HAP-1 (cell line): Measurements from ENCODE around the gene PDE1A.

ENCODE experiments used
- DNase-seq, 2 experiments: peaks; one replicate each; pipeline ENCODE4 v3.0.0-alpha.2; 2016 to 2020; ENCODE audit warnings: low spot score in 2 of 2
- H3K27me3 ChIP-seq: fragments of 250-450 bp; sonication (Bioruptor Pico); 2 replicates; pipeline ENCODE4 v1.5.1; 2020; ENCODE audit warnings: low read depth, mild to moderate bottlenecking, moderate library complexity
- H3K36me3 ChIP-seq: fragments of 250-450 bp; sonication (Bioruptor Pico); replicated peaks from 2 replicates; pipeline ENCODE4 v1.5.1; 2020; ENCODE audit warnings: mild to moderate bottlenecking
- H3K4me1 ChIP-seq: fragments of 250-450 bp; sonication (Bioruptor Pico); 2 replicates; pipeline ENCODE4 v1.5.1; 2020; ENCODE audit warnings: mild to moderate bottlenecking
- H3K4me3 ChIP-seq: fragments of 250-450 bp; sonication (Bioruptor Pico); 2 replicates; pipeline ENCODE4 v1.5.1; 2020; ENCODE audit warnings: mild to moderate bottlenecking, moderate library complexity
- H3K9me3 ChIP-seq: fragments of 250-450 bp; sonication (Bioruptor Pico); 2 replicates; pipeline ENCODE4 v1.5.1; 2020; ENCODE audit warnings: mild to moderate bottlenecking, moderate library complexity
- in situ Hi-C: fragments of 300-500 bp; cut with MboI; formaldehyde crosslinking; loops from 3 replicates; pipeline ENCODE4 v1.14.3; 2020; ENCODE audit warnings: low sequenced_read_pairs, inconsistent platforms, mixed read lengths

PDE1A gene

DNA sequence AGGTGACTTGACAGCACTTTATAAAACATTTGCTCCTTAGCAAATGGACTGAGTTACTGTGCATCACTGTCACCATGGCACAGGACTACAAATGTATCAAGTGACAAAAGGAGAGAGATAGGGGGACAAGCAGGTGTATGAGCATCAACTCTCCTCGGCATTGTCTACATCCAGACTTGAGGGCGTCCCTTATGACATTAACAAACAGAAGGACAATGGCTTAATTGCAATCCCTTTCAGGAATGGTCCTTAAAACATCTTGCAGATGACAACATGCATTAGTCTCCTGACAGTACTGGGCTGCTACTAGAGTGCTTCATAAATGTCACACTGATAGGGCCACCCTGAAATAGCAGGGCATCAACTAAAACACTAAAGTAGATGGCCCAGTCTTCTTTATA is 198.8 kb downstream of the PDE1A start:
- no peak for DNase-seq
- H3K36me3 ChIP-seq: no peaks in the 10 kb centered on the region

GRCh38 chr2:182226807-182227206 is 200.0 kb downstream of the PDE1A start:
- in situ Hi-C loops: no loop called here
- no peak for DNase-seq
- H3K36me3 ChIP-seq: no peaks in the 10 kb centered on the region
- no peaks in the 10 kb centered on the region for H3K4me1 ChIP-seq
- no peaks in the 10 kb centered on the region for H3K27me3 ChIP-seq
- no peak overlapping the region for H3K4me3 ChIP-seq
- no peaks in the 10 kb centered on the region for H3K9me3 ChIP-seq

More for the DNA sequence above, 198.8 kb downstream of the PDE1A start:
- Histone ChIP-seq H3K4me1 (no peaks in the 10 kb centered on the region), H3K27me3 (no peaks in the 10 kb centered on the region), H3K9me3 (no peaks in the 10 kb centered on the region), H3K4me3 (no peak overlapping the region)
- in situ Hi-C loops: no loop called here

GRCh38 chr2:182224669-182225068 is 202.2 kb downstream of the PDE1A start:
- no peak for DNase-seq
- in situ Hi-C loops: no loop called here
- H3K4me3 ChIP-seq: no peak overlapping the region
- H3K4me1 ChIP-seq: no peaks in the 10 kb centered on the region
- no peaks in the 10 kb centered on the region for H3K27me3 ChIP-seq
- H3K9me3 ChIP-seq: no peaks in the 10 kb centered on the region
- no peaks in the 10 kb centered on the region for H3K36me3 ChIP-seq

DNA sequence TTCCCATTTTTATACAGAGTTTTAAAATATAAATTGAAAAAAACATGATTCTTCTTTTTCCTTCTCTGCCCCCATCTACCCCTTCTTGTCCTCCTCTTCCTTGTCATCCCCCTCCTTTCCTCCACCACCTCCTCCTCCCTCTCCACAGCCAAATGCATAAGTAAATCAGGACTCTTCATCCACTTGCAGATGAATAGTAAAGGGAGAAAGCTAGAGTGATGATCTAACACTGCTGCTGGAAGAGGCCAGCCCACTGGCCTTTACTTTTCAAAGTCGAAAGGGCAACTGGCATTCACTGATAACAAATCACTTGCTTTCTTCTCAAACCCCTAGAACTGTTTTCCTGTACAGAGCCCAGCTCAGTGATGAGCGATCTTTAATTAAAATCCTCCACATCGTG is 205.8 kb downstream of the PDE1A start:
- no peaks in the 10 kb centered on the region for H3K36me3 ChIP-seq
- no peak for DNase-seq
- H3K4me3 ChIP-seq: no peak overlapping the region
- no peaks in the 10 kb centered on the region for H3K9me3 ChIP-seq
- in situ Hi-C loops: no loop called here
- no peaks in the 10 kb centered on the region for H3K27me3 ChIP-seq
- no peaks in the 10 kb centered on the region for H3K4me1 ChIP-seq

- no peaks in the 10 kb centered on the region for H3K4me1 ChIP-seq
- no peaks in the 10 kb centered on the region for H3K9me3 ChIP-seq
- no peaks in the 10 kb centered on the region for H3K27me3 ChIP-seq
- no peak for DNase-seq
- in situ Hi-C loops: no loop called here
- no peaks in the 10 kb centered on the region for H3K36me3 ChIP-seq
- no peak overlapping the region for H3K4me3 ChIP-seq
These were observed 206.5 kb downstream of the PDE1A start for GRCh38 chr2:182220335-182220734.

GRCh38 chr2:182210669-182211068 is 216.2 kb downstream of the PDE1A start:
- Histone ChIP-seq H3K36me3 (no peaks in the 10 kb centered on the region), H3K4me1 (peaks cover 2% of the 10 kb centered on the region; the same call in 1 of the 2 replicates), H3K27me3 (no peaks in the 10 kb centered on the region), H3K4me3 (no peak overlapping the region), H3K9me3 (no peaks in the 10 kb centered on the region)
- DNase-seq: no peak
- in situ Hi-C loops: no loop called here

DNA sequence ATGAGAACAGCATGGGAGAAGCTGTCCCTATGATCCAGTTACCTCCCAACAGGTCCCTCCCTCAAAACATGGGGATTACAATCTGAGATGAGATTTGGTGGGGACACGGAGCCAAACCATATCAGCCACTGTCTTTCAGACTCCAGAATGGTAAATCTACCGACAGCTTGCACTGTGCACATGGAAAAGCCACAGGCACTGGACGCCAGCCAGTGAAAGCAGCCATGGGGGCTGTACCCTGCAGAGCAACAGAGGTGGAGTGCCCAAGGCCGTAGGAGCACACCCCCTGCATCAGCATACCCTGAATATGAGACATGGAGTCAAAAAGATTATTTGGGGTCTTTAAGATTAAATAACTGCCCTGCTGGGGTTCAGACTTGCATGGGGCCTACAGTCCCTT is 218.4 kb downstream of the PDE1A start:
- DNase-seq: no peak
- in situ Hi-C loops: no loop called here
- Histone ChIP-seq H3K27me3 (no peaks in the 10 kb centered on the region), H3K9me3 (no peaks in the 10 kb centered on the region), H3K4me1 (peaks cover 2% of the 10 kb centered on the region; the same call in 1 of the 2 replicates), H3K4me3 (no peak overlapping the region), H3K36me3 (no peaks in the 10 kb centered on the region)

GRCh38 chr2:182207049-182207746 is 219.6 kb downstream of the PDE1A start:
- in situ Hi-C loops: no loop called here
- Histone ChIP-seq H3K27me3 (no peaks in the 10 kb centered on the region), H3K4me3 (no peak overlapping the region), H3K4me1 (peaks cover 2% of the 10 kb centered on the region; the same call in 1 of the 2 replicates), H3K36me3 (no peaks in the 10 kb centered on the region), H3K9me3 (no peaks in the 10 kb centered on the region)
- DNase-seq: no peak

GRCh38 chr2:182197529-182197928 is 229.3 kb downstream of the PDE1A start:
- H3K9me3 ChIP-seq: no peaks in the 10 kb centered on the region
- in situ Hi-C loops: no loop called here
- peaks cover 7% of the 10 kb centered on the region for H3K4me1 ChIP-seq

DNA sequence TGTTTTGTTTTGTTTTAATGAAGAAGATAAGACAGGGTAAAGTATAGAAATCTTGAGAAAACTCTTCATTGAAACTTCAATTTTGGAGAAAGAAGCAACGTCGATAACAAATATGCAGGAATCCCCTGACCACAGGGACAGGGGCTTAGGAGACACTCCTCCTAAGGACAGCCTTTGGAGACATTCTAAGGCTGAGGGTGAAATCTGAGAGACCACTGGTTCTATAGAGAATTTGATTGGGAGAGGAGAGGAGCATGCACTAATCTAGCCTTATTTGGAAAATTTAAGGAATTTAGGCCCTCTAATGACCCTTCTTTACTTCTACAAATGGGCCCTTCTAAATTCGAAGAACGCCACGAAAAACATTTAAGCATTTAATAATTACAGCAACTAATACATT is 233.5 kb downstream of the PDE1A start:
- no peaks in the 10 kb centered on the region for H3K4me1 ChIP-seq
- no peak for DNase-seq
- no peak overlapping the region for H3K4me3 ChIP-seq
- H3K27me3 ChIP-seq: no peaks in the 10 kb centered on the region
- in situ Hi-C loops: no loop called here
- no peaks in the 10 kb centered on the region for H3K9me3 ChIP-seq
- H3K36me3 ChIP-seq: no peaks in the 10 kb centered on the region

More at GRCh38 chr2:182197529-182197928, 229.3 kb downstream of the PDE1A start:
- Histone ChIP-seq H3K27me3 (no peaks in the 10 kb centered on the region), H3K4me3 (no peak overlapping the region), H3K36me3 (no peaks in the 10 kb centered on the region)
- DNase-seq: no peak

DNA sequence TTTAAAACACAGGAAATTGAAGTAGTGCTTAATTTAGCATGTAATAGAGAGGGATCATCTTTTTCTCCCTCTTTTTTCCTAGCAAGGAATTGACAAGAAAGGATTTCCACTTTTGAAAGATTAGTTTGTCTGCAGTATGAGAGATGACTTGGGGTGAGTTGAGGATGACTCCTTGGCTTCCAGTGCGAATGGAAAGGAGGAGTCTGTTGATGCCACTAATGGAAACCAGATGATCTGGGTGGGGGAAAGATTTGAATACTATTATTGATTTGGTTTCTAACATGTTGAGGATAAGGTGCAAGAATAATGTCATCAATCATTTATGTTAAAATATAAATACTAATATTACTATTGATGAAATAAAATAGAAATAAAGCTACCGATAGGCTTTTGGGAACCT is 235.8 kb downstream of the PDE1A start:
- in situ Hi-C loops: no loop called here
- no peak for DNase-seq
- Histone ChIP-seq H3K9me3 (no peaks in the 10 kb centered on the region), H3K36me3 (no peaks in the 10 kb centered on the region), H3K27me3 (no peaks in the 10 kb centered on the region), H3K4me3 (no peak overlapping the region), H3K4me1 (no peaks in the 10 kb centered on the region)

GRCh38 chr2:182187130-182187529 is 239.7 kb downstream of the PDE1A start:
- no peaks in the 10 kb centered on the region for H3K4me1 ChIP-seq
- H3K27me3 ChIP-seq: no peaks in the 10 kb centered on the region
- H3K9me3 ChIP-seq: peaks cover 5% of the 10 kb centered on the region
- no peak for DNase-seq
- in situ Hi-C loops: loop anchor here (5.0 kb wide), 1 partner anchor 465 kb away; no protein-coding TSS in a partner anchor
- H3K36me3 ChIP-seq: no peaks in the 10 kb centered on the region
- no peak overlapping the region for H3K4me3 ChIP-seq

GRCh38 chr2:182186132-182186735 is 240.6 kb downstream of the PDE1A start:
- no peaks in the 10 kb centered on the region for H3K4me1 ChIP-seq
- H3K4me3 ChIP-seq: no peak overlapping the region
- H3K27me3 ChIP-seq: no peaks in the 10 kb centered on the region
- no peaks in the 10 kb centered on the region for H3K36me3 ChIP-seq
- in situ Hi-C loops: loop anchor here (5.0 kb wide), 1 partner anchor 466 kb away; no protein-coding TSS in a partner anchor
- DNase-seq: peak in 1 of 2 experiments; percentile 39
- peaks cover 5% of the 10 kb centered on the region for H3K9me3 ChIP-seq

- Histone ChIP-seq H3K27me3 (no peaks in the 10 kb centered on the region), H3K4me3 (no peak overlapping the region), H3K36me3 (no peaks in the 10 kb centered on the region), H3K9me3 (peaks cover 5% of the 10 kb centered on the region), H3K4me1 (no peaks in the 10 kb centered on the region)
- in situ Hi-C loops: no loop called here
- DNase-seq: no peak
These were observed 244.4 kb downstream of the PDE1A start for GRCh38 chr2:182182436-182182835.
